HepG2 (cell line): ENCODE measurements around the gene HEXA. TPM values are rescaled to one million over a fixed set of nuclear protein-coding genes. Genes with fewer than 3 reads are reported as not detected.

Source experiments
- ATAC-seq: fragments of 200-7000 bp; cut with Tn5 transposase; 3 replicates; pipeline ENCODE4 v1.9.1; 2020; ENCODE audit warnings: mild to moderate bottlenecking, moderate library complexity
- BruUV-seq: library from RNA; stranded (reverse); fragments of 400-500 nt; replicated peaks from 2 replicates; lab custom pipeline; 2021; lab: Mats Ljungman, UMichigan
- CTCF ChIA-PET: fragments of 300-600 bp; formaldehyde crosslinking; extraction: SDS; loops from one replicate; lab custom pipeline; 2021; ENCODE audit warnings: low total read pairs, inconsistent platforms, low intra/inter-chr PET ratio; lab: Yijun Ruan, JAX
- POLR2A ChIA-PET: fragments of 350-600 bp; sonication (Branson Sonifier 250); formaldehyde crosslinking; loops from one replicate; lab custom pipeline; 2020; ENCODE audit warnings: antibody characterized with exemption, inconsistent platforms; lab: Yijun Ruan, JAX
- DNase-seq: peaks from one replicate; pipeline ENCODE4 v3.0.0-alpha.2; 2015; ENCODE audit warnings: low spot score
- FAIRE-seq: peaks from 3 replicates; lab custom pipeline; 2011; peaks lifted over from hg19 to GRCh38; lab: Jason Lieb, UNC
- H2AFZ ChIP-seq: one replicate; pipeline ENCODE4 v1.6.1; 2011; ENCODE audit warnings: low read length, inconsistent platforms
- H3K27ac ChIP-seq: fragments of 300-600 bp; 3 replicates; pipeline ENCODE4 v1.8.0; 2011; ENCODE audit warnings: mixed run types, mild to moderate bottlenecking, mixed read lengths, low read length, inconsistent platforms; ENCODE audit not compliant: insufficient read depth; ENCODE audit errors: extremely low read length
- H3K27me3 ChIP-seq, 2 experiments: fragments of 200-600 bp in 1 of 2; 2 replicates in 1 of 2; 3 replicates in 1 of 2; pipeline versions ENCODE4 v1.6.0 to v1.8.0; 2011; ENCODE audit warnings: low read length in 2 of 2, mild to moderate bottlenecking in 2 of 2, moderate library complexity in 2 of 2, inconsistent platforms in 1 of 2; ENCODE audit not compliant: insufficient read depth in 2 of 2, control insufficient read depth in 1 of 2
- H3K36me3 ChIP-seq, 2 experiments: fragments of 200-600 bp in 1 of 2; replicated peaks in 1 of 2; 2 replicates in 1 of 2; 3 replicates in 1 of 2; pipeline versions ENCODE4 v1.5.1 to v1.8.0; 2011; ENCODE audit warnings: low read length in 2 of 2, inconsistent platforms in 1 of 2; ENCODE audit not compliant: insufficient read depth in 2 of 2, control insufficient read depth in 1 of 2
- H3K4me1 ChIP-seq: 2 replicates; pipeline ENCODE4 v1.5.1; 2012; ENCODE audit warnings: low read length, inconsistent platforms; ENCODE audit not compliant: insufficient read depth
- H3K4me2 ChIP-seq: 2 replicates; pipeline ENCODE4 v1.6.0; 2011; ENCODE audit warnings: low read depth, low read length, inconsistent platforms
- H3K4me3 ChIP-seq, 3 experiments: fragments of 200-600 bp in 1 of 3; sonication (generic), shearing (Covaris generic) in 1 of 3; replicated peaks in 1 of 3; 2 replicates each; pipeline ENCODE4 v1.5.1; 2011 to 2016; ENCODE audit warnings: low read length in 3 of 3, inconsistent platforms in 2 of 3, low read depth in 2 of 3, mild to moderate bottlenecking in 2 of 3, control low read depth in 1 of 3, mixed read lengths in 1 of 3; ENCODE audit not compliant: insufficient read depth in 1 of 3
- H3K79me2 ChIP-seq: one replicate; pipeline ENCODE4 v1.6.1; 2011; ENCODE audit warnings: low read length, inconsistent platforms; ENCODE audit not compliant: insufficient read depth
- H3K9ac ChIP-seq: 2 replicates; pipeline ENCODE4 v1.6.0; 2011; ENCODE audit warnings: mild to moderate bottlenecking, low read depth, low read length, inconsistent platforms; ENCODE audit not compliant: insufficient read depth
- H3K9me3 ChIP-seq: 2 replicates; pipeline ENCODE4 v1.5.1; 2012; ENCODE audit warnings: mild to moderate bottlenecking, low read length
- H4K20me1 ChIP-seq: 2 replicates; pipeline ENCODE4 v1.6.0; 2011; ENCODE audit warnings: inconsistent platforms, mild to moderate bottlenecking, low read length, moderate library complexity; ENCODE audit not compliant: insufficient read depth
- BATF2 ChIP-seq: sonication (generic); formaldehyde crosslinking; IDR thresholded peaks from 2 replicates; pipeline ENCODE4 v1.8.0; 2022; ENCODE audit warnings: mild to moderate bottlenecking, missing genetic modification reagents, moderate library complexity
- HOMEZ ChIP-seq: IDR thresholded peaks from 2 replicates; pipeline ENCODE4 v1.6.1; 2016; ENCODE audit warnings: low read depth
- PRDM10 ChIP-seq: sonication (generic); formaldehyde crosslinking; IDR thresholded peaks from 2 replicates; pipeline ENCODE4 v1.4.0; 2020; ENCODE audit warnings: low read depth, missing genetic modification reagents
- ZNF296 ChIP-seq: sonication (generic); formaldehyde crosslinking; conservative IDR thresholded peaks from 2 replicates; pipeline ENCODE4 v1.5.0; 2020; ENCODE audit warnings: mild to moderate bottlenecking, missing genetic modification reagents
- ZNF354B ChIP-seq: sonication (generic); formaldehyde crosslinking; IDR thresholded peaks from 2 replicates; pipeline ENCODE4 v1.8.0; 2022; ENCODE audit warnings: mild to moderate bottlenecking, missing genetic modification reagents
- ZNF7 ChIP-seq: IDR thresholded peaks from 2 replicates; pipeline ENCODE4 v1.6.1; 2016; ENCODE audit warnings: missing biosample characterization, missing genetic modification reagents
- ZNF792 ChIP-seq: IDR thresholded peaks from 2 replicates; pipeline ENCODE4 v1.6.1; 2016
- WGBS: methylation state at CpG from one replicate; pipeline ENCODE4 v1.1.6; 2017; ENCODE audit warnings: low lambda C conversion rate; 5-methylcytosine and 5-hydroxymethylcytosine counted together
- in situ Hi-C: cut with HindIII; loops from 2 replicates; pipeline ENCODE4 v1.10.0; 2017; ENCODE audit warnings: low pct_unique_long_range_greater_than_20kb; ENCODE audit not compliant: extremely low pct_ligation_motif_present
- intact Hi-C: fragments of 100-400 bp; cut with micrococcal nuclease; formaldehyde crosslinking; loops from one replicate; pipeline ENCODE4 v1.10.0; 2022; ENCODE audit not compliant: unreplicated experiment
- polyA plus RNA-seq, 8 experiments: library from polyadenylated mRNA; depleted of rRNA in 3 of 8; stranded (reverse) in 7 of 8; unstranded in 1 of 8; fragments of >200 nt; fragmentation: Illumina TruSeq in 4 of 8; extraction: Trizol in 4 of 8; gene quantifications; 2 replicates each; pipeline versions ENCODE4 v1.2.1 to v1.2.3, GENCODE V29; 2011 to 2016; ENCODE audit warnings: low read depth in 4 of 8, missing spikeins in 1 of 8, mixed read lengths in 1 of 8; ENCODE audit not compliant: insufficient read depth in 1 of 8
- total RNA-seq, 5 experiments: library from RNA; depleted of rRNA; stranded (reverse); fragments of >200 nt; fragmentation: Illumina TruSeq; extraction: Trizol; gene quantifications; 2 replicates each; pipeline ENCODE4 v1.2.3, GENCODE V29; 2016; ENCODE audit warnings: low read depth in 1 of 5

HEXA gene
- total and polyA plus RNA-seq, 2 of the 13 experiments (the other 11 are each of a cell fraction or from before 2014, with no cell fraction given) = 106 to 219 TPM

- Histone ChIP-seq H3K4me1 (peaks cover 23% of the 10 kb centered on the region), H3K36me3 (no peaks in the 10 kb centered on the region), H3K27me3 (peaks cover 0 to 9% of the 10 kb centered on the region in 2 experiments; a peak in 1 of 5 replicates), H3K4me2 (no peak overlapping the region), H3K4me3 (no peak overlapping the region), H4K20me1 (no peaks in the 10 kb centered on the region), H3K9ac (no peak overlapping the region), H3K9me3 (no peaks in the 10 kb centered on the region), H3K27ac (no peak overlapping the region), H3K79me2 (peaks cover 3% of the 10 kb centered on the region), H2AFZ (peak overlapping the region; percentile 77)
- POLR2A ChIA-PET = no interaction called here
- FAIRE-seq (no peak), ATAC-seq (no peak), DNase-seq (no peak)
- intact Hi-C loops = no loop called here
- CTCF ChIA-PET = no interaction called here
- in situ Hi-C loops = no loop called here
- no TSS peak for BruUV-seq
- WGBS = 19% methylated on average over 2 of the region's 4 CpGs
- TF ChIP-seq ZNF7 (CRISPR knock-in tag) = no peak
Measured at GRCh38 chr15:72380743-72381142, 4.9 kb upstream of the HEXA start.

DNA sequence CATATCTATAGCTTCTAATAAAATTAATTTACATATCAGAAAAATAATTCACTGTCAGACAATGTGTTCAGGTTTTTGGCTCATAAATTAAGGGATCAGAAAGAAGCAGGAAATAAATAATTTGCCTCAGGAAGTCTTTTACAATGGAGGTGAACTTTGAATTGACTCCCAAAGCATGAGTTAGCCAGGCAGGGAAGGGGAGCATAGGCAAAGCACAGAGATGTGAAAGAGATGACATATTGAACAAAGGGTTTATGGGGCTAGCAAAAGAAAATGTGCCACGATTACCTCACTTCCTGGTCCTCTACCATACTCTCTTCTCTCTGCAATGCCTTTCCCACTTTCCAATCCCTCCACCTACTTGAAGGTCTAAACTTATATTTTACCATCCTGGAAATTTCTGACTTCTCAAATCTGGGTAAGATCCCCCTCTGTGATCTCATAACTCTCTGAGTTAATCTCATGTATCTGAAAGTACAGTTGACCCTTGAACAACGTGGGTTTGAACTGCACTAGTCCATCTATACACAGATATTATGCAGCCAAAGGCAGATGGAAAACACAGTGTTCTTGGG lies 4.1 kb upstream of the HEXA start:
- peak overlapping the region; percentile 77 for H2AFZ ChIP-seq
- intact Hi-C loops = no loop called here

More for the DNA sequence above, 4.1 kb upstream of the HEXA start:
- Histone ChIP-seq H3K9me3 (no peaks in the 10 kb centered on the region), H3K4me3 (no peak overlapping the region), H3K9ac (no peak overlapping the region), H4K20me1 (no peaks in the 10 kb centered on the region), H3K27ac (no peak overlapping the region), H3K4me2 (peak overlapping the region; percentile 46), H3K79me2 (peaks cover 10% of the 10 kb centered on the region), H3K36me3 (no peaks in the 10 kb centered on the region), H3K4me1 (peaks cover 24% of the 10 kb centered on the region), H3K27me3 (peaks cover 0 to 9% of the 10 kb centered on the region in 2 experiments; a peak in 1 of 5 replicates)
- DNase-seq (no peak), FAIRE-seq (no peak), ATAC-seq (no peak)
- WGBS = 8% methylated on average over 2 of the region's 2 CpGs
- POLR2A ChIA-PET = no interaction called here
- TF ChIP-seq PRDM10 (CRISPR knock-in tag) (no peak), HOMEZ (CRISPR knock-in tag) (no peak), ZNF354B (CRISPR knock-in tag) (no peak), BATF2 (CRISPR knock-in tag) (no peak), ZNF792 (no peak), ZNF296 (CRISPR knock-in tag) (no peak)
- no TSS peak for BruUV-seq
- CTCF ChIA-PET = no interaction called here
- in situ Hi-C loops = no loop called here
